Kidney (tissue), 14 donors: ENCODE data around the gene WNT3A. TPM values are rescaled to one million over a fixed set of nuclear protein-coding genes. Genes with fewer than 3 reads are reported as not detected.

Source experiments
- DNase-seq, 5 donors: peaks; one replicate each; pipeline ENCODE4 v3.0.0-alpha.2; 2013 to 2020
- FAIRE-seq: peaks from 2 replicates; lab custom pipeline; 2012; peaks lifted over from hg19 to GRCh38; lab: Jason Lieb, UNC
- H3K27ac ChIP-seq, 2 donors: one replicate each; pipeline ENCODE4 v1.7.0; 2013; ENCODE audit warnings: low read depth in 2 of 2, low read length in 2 of 2, inconsistent platforms in 1 of 2
- H3K27me3 ChIP-seq: one replicate; pipeline ENCODE4 v1.7.1; 2013; ENCODE audit warnings: low read length, inconsistent platforms; ENCODE audit not compliant: control insufficient read depth, insufficient read depth
- H3K36me3 ChIP-seq, 3 donors: one replicate each; pipeline versions ENCODE4 v1.7.0 to v1.7.1; 2013; ENCODE audit warnings: low read length in 3 of 3, control low read depth in 1 of 3, inconsistent platforms in 1 of 3; ENCODE audit not compliant: insufficient read depth in 3 of 3, control insufficient read depth in 2 of 3
- H3K4me1 ChIP-seq, 3 donors: one replicate each; pipeline versions ENCODE4 v1.7.0 to v1.7.1; 2013; ENCODE audit warnings: low read length in 3 of 3, inconsistent platforms in 1 of 3, low read depth in 1 of 3; ENCODE audit not compliant: control insufficient read depth in 2 of 3, insufficient read depth in 2 of 3
- H3K4me3 ChIP-seq, 3 donors: one replicate each; pipeline versions ENCODE4 v1.7.0 to v1.8.1; 2013; ENCODE audit warnings: low read length in 3 of 3, control low read depth in 1 of 3, inconsistent platforms in 1 of 3
- H3K9ac ChIP-seq, 3 donors: one replicate each; pipeline versions ENCODE4 v1.7.0 to v1.7.1; 2013; ENCODE audit warnings: low read length in 3 of 3, control low read depth in 1 of 3, inconsistent platforms in 1 of 3
- H3K9me3 ChIP-seq, 3 donors: one replicate each; pipeline versions ENCODE4 v1.7.0 to v1.7.1; 2013; ENCODE audit warnings: low read length in 3 of 3, control low read depth in 1 of 3, inconsistent platforms in 1 of 3; ENCODE audit not compliant: control insufficient read depth in 2 of 3, insufficient read depth in 1 of 3
- CTCF ChIP-seq: IDR thresholded peaks from 3 replicates; pipeline ENCODE4 v1.5.1; 2012; ENCODE audit warnings: mild to moderate bottlenecking, moderate library complexity, borderline replicate concordance; ENCODE audit not compliant: insufficient read depth; ENCODE audit errors: extremely low read depth
- intact Hi-C: fragments of 100-400 bp; cut with DNase I; formaldehyde crosslinking; loops from one replicate; pipeline ENCODE4 v1.11.1; 2022
- polyA plus RNA-seq: library from polyadenylated mRNA; stranded (reverse); fragments of 350-450 nt; fragmentation: Illumina TruSeq; extraction: RNeasy Lipid Tissue Mini Kit (QIAGEN cat#74804); gene quantifications from one replicate; pipeline ENCODE4 v1.2.3, GENCODE V29; 2014; ENCODE audit warnings: low read depth, low replicate concordance; ENCODE audit not compliant: insufficient read depth
- total RNA-seq: library from RNA; stranded (reverse); fragmentation: NEBNext Ultra II Directional; extraction: Animal tissue kit (Norgen Biotek cat#: 25700); gene quantifications from one replicate; pipeline ENCODE4 v1.2.1, GENCODE V29; 2021
- donor health status: control.
- donor health status: control.
- donor health status: control.
- donor health status: control.
- donor health status: control.
- donor health status: DM: yes; HTN: yes; CAD: no.
- donor health status: Normal renal cell carcinoma (clear cell type).

Gene WNT3A
- total and polyA plus RNA-seq, 2 donors from 2014 or later, result not detected

- intact Hi-C loops, result no loop called here
- Histone ChIP-seq H3K27ac (no peak overlapping the region), H3K4me3 (no peak overlapping the region), H3K9ac (no peak overlapping the region), H3K4me1 (no peaks in the 10 kb centered on the region), H3K9me3 (peaks cover 0 to 11% (median 3%) of the 10 kb centered on the region in 3 donors), H3K36me3 (no peaks in the 10 kb centered on the region), H3K27me3 (no peaks in the 10 kb centered on the region)
- FAIRE-seq, result no peak
- peak in 1 of 5 donors; percentile 4 for DNase-seq
- no peak for TF ChIP-seq CTCF
Measured at GRCh38 chr1:227994632-227995300, 12.0 kb upstream of the WNT3A start.

- intact Hi-C loops, result no loop called here
- no peak for DNase-seq
Measured at GRCh38 chr1:227996187-227996950, 10.4 kb upstream of the WNT3A start.

GRCh38 chr1:227998374-227999055 is 8.3 kb upstream of the WNT3A start:
- H3K4me1 ChIP-seq, result no peaks in the 10 kb centered on the region
- no peak for TF ChIP-seq CTCF
- no peak overlapping the region for H3K27ac ChIP-seq
- intact Hi-C loops, result no loop called here
- H3K9ac ChIP-seq, result no peak overlapping the region
- H3K9me3 ChIP-seq, result peaks cover 0 to 11% (median 0%) of the 10 kb centered on the region in 3 donors
- FAIRE-seq (no peak), DNase-seq (no peak)
- no peaks in the 10 kb centered on the region for H3K36me3 ChIP-seq
- H3K4me3 ChIP-seq, result no peak overlapping the region
- no peaks in the 10 kb centered on the region for H3K27me3 ChIP-seq

More at GRCh38 chr1:227996187-227996950, 10.4 kb upstream of the WNT3A start:
- H3K4me3 ChIP-seq, result no peak overlapping the region
- H3K9ac ChIP-seq, result no peak overlapping the region
- no peak overlapping the region for H3K27ac ChIP-seq
- H3K27me3 ChIP-seq, result no peaks in the 10 kb centered on the region
- H3K36me3 ChIP-seq, result no peaks in the 10 kb centered on the region
- H3K9me3 ChIP-seq, result peaks cover 0 to 11% (median 1%) of the 10 kb centered on the region in 3 donors
- H3K4me1 ChIP-seq, result no peaks in the 10 kb centered on the region
- no peak for FAIRE-seq
- TF ChIP-seq CTCF, result no peak
